Astrocyte (in vitro differentiated cells and primary cell): ENCODE results near the gene ANKMY2. TPM values are rescaled to one million over a fixed set of nuclear protein-coding genes. Genes with fewer than 3 reads are reported as not detected.
A peak's percentile ranks its signal among the peaks of the same experiment; 100 is the strongest.

Experiments
- DNase-seq: peaks from one replicate; pipeline ENCODE4 v3.0.0-alpha.2; 2010; ENCODE audit warnings: low read depth
- FAIRE-seq: peaks from 2 replicates; lab custom pipeline; 2011; peaks lifted over from hg19 to GRCh38; lab: Jason Lieb, UNC
- H2AFZ ChIP-seq: 2 replicates; pipeline ENCODE4 v1.6.0; 2012; ENCODE audit warnings: low read depth, low read length, inconsistent platforms
- H3K27ac ChIP-seq: 2 replicates; pipeline ENCODE4 v1.5.1; 2011; ENCODE audit warnings: low read depth, low read length, inconsistent platforms
- H3K27me3 ChIP-seq: 2 replicates; pipeline ENCODE4 v1.6.0; 2011; ENCODE audit warnings: low read length, inconsistent platforms; ENCODE audit not compliant: insufficient read depth
- H3K36me3 ChIP-seq: 2 replicates; pipeline ENCODE4 v1.5.1; 2011; ENCODE audit warnings: low read length, inconsistent platforms; ENCODE audit not compliant: insufficient read depth
- H3K4me1 ChIP-seq: 2 replicates; pipeline ENCODE4 v1.5.1; 2011; ENCODE audit warnings: low read length, inconsistent platforms; ENCODE audit not compliant: insufficient read depth
- H3K4me2 ChIP-seq: 2 replicates; pipeline ENCODE4 v1.6.0; 2012; ENCODE audit warnings: low read length, inconsistent platforms
- H3K4me3 ChIP-seq: 2 replicates; pipeline ENCODE4 v1.5.1; 2011; ENCODE audit warnings: low read depth, mild to moderate bottlenecking, low read length, inconsistent platforms; ENCODE audit not compliant: insufficient read depth
- H3K79me2 ChIP-seq: 2 replicates; pipeline ENCODE4 v1.6.0; 2012; ENCODE audit warnings: mild to moderate bottlenecking, low read length, inconsistent platforms; ENCODE audit not compliant: insufficient read depth
- H3K9ac ChIP-seq: 2 replicates; pipeline ENCODE4 v1.6.0; 2012; ENCODE audit warnings: mild to moderate bottlenecking, low read length, inconsistent platforms
- H3K9me3 ChIP-seq: 2 replicates; pipeline ENCODE4 v1.5.1; 2012; ENCODE audit warnings: low read depth, mild to moderate bottlenecking, low read length, inconsistent platforms; ENCODE audit not compliant: insufficient read depth
- H4K20me1 ChIP-seq: 2 replicates; pipeline ENCODE4 v1.6.0; 2012; ENCODE audit warnings: low read length, inconsistent platforms; ENCODE audit not compliant: insufficient read depth
- H3K27ac Mint-ChIP-seq: one replicate; pipeline ENCODE4 v1.8.0; 2021; ENCODE audit warnings: mild to moderate bottlenecking, mixed read lengths; ENCODE audit not compliant: unreplicated experiment
- H3K27me3 Mint-ChIP-seq: one replicate; pipeline ENCODE4 v1.8.0; 2021; ENCODE audit warnings: low read depth, mixed read lengths; ENCODE audit not compliant: unreplicated experiment
- H3K36me3 Mint-ChIP-seq: one replicate; pipeline ENCODE4 v1.8.0; 2021; ENCODE audit warnings: low read depth, mixed read lengths; ENCODE audit not compliant: unreplicated experiment
- H3K4me1 Mint-ChIP-seq: one replicate; pipeline ENCODE4 v1.8.0; 2021; ENCODE audit warnings: low read depth, mixed read lengths; ENCODE audit not compliant: unreplicated experiment
- H3K4me3 Mint-ChIP-seq: one replicate; pipeline ENCODE4 v1.8.0; 2021; ENCODE audit warnings: mild to moderate bottlenecking, moderate library complexity, mixed read lengths; ENCODE audit not compliant: unreplicated experiment
- H3K9me3 Mint-ChIP-seq: one replicate; pipeline ENCODE4 v1.8.0; 2021; ENCODE audit warnings: mild to moderate bottlenecking, mixed read lengths; ENCODE audit not compliant: unreplicated experiment
- EZH2 ChIP-seq: IDR thresholded peaks from 2 replicates; pipeline ENCODE4 v1.6.1; 2012; ENCODE audit warnings: mild to moderate bottlenecking, low read length, inconsistent platforms; ENCODE audit not compliant: insufficient read depth
- total RNA-seq: library from RNA; stranded (reverse); gene quantifications from 2 replicates; pipeline ENCODE4 v1.2.1, GENCODE V29; 2021
- TF ChIP-seq, protein P1 (sequence below): IDR thresholded peaks from 2 replicates; pipeline ENCODE4 v1.5.1; 2011; ENCODE audit warnings: low read depth, mild to moderate bottlenecking, inconsistent platforms, low read length, moderate library complexity; ENCODE audit not compliant: insufficient read depth

Gene ANKMY2
- total RNA-seq, 1 donor from 2014 or later: 21.9 TPM

DNA sequence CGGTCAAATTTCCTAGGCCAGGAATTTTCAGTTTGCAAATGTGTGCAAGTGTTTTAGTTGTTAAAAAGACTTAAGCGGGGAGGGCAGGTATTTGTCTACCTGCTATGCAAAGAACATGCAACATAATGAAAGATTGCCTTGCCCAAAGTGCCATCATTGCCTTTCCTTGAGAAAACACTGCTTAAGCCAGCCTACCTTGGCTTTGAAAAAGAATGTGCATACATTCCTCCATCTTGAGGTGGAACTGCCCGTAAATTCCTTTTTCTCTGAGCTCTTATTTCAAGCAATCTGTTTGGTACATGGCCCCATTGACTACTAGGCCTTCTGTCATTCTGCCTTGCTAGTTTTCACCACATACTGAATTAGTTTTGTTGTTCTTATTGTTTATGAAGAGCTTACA, 29.7 kb upstream of the ANKMY2 start:
- Histone ChIP-seq H3K79me2 (peaks cover 40% of the 10 kb centered on the region), H3K36me3 (peaks cover 24% of the 10 kb centered on the region)
- H3K27me3 Mint-ChIP-seq: no peaks in the 10 kb centered on the region

DNA sequence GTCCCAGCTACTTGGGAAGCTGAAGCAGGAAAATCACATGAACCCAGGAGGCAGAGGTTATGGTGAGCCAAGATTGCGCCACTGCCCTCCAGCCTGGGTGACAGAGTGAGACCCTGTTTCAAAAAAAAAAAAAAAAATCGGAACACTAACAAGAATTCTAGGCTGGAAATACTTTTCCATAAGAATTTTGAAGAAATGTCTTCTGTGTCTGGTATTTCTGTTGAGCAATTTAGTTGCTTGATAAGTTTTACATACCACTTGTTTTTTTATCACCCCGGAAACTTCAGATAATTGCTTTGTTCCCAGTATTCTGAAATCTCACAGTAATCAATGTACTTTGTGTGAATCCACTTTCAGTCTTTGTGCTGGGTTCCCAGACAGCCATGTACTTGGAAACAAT, 26.3 kb upstream of the ANKMY2 start:
- FAIRE-seq (no peak), DNase-seq (no peak)
- no peaks in the 10 kb centered on the region for H3K9me3 Mint-ChIP-seq
- TF ChIP-seq, protein P1, sequence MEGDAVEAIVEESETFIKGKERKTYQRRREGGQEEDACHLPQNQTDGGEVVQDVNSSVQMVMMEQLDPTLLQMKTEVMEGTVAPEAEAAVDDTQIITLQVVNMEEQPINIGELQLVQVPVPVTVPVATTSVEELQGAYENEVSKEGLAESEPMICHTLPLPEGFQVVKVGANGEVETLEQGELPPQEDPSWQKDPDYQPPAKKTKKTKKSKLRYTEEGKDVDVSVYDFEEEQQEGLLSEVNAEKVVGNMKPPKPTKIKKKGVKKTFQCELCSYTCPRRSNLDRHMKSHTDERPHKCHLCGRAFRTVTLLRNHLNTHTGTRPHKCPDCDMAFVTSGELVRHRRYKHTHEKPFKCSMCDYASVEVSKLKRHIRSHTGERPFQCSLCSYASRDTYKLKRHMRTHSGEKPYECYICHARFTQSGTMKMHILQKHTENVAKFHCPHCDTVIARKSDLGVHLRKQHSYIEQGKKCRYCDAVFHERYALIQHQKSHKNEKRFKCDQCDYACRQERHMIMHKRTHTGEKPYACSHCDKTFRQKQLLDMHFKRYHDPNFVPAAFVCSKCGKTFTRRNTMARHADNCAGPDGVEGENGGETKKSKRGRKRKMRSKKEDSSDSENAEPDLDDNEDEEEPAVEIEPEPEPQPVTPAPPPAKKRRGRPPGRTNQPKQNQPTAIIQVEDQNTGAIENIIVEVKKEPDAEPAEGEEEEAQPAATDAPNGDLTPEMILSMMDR: no peak
- TF ChIP-seq EZH2: no peak
- Histone ChIP-seq H3K27me3 (no peaks in the 10 kb centered on the region), H3K4me3 (no peak overlapping the region), H3K36me3 (peaks cover 17% of the 10 kb centered on the region), H3K9ac (no peak overlapping the region), H2AFZ (no peak overlapping the region), H3K27ac (no peak overlapping the region), H3K79me2 (peaks cover 50% of the 10 kb centered on the region), H3K9me3 (no peaks in the 10 kb centered on the region), H4K20me1 (peaks cover 3% of the 10 kb centered on the region), H3K4me1 (peaks cover 30% of the 10 kb centered on the region), H3K4me2 (no peak overlapping the region)
- H3K36me3 Mint-ChIP-seq: peaks cover 11% of the 10 kb centered on the region
- no peak overlapping the region for H3K27ac Mint-ChIP-seq
- H3K27me3 Mint-ChIP-seq: no peaks in the 10 kb centered on the region
- H3K4me1 Mint-ChIP-seq: peaks cover 32% of the 10 kb centered on the region
- H3K4me3 Mint-ChIP-seq: no peak overlapping the region

More for the DNA sequence above, 29.7 kb upstream of the ANKMY2 start:
- Mint-ChIP-seq H3K9me3 (no peaks in the 10 kb centered on the region), H3K4me3 (no peak overlapping the region), H3K27ac (no peak overlapping the region), H3K4me1 (peaks cover 10% of the 10 kb centered on the region), H3K36me3 (peaks cover 20% of the 10 kb centered on the region)
- FAIRE-seq (no peak), DNase-seq (no peak)
- no peak overlapping the region for H3K27ac ChIP-seq
- H3K27me3 ChIP-seq: no peaks in the 10 kb centered on the region
- TF ChIP-seq EZH2: no peak
- TF ChIP-seq, protein P1: no peak
- H2AFZ ChIP-seq: no peak overlapping the region
- H3K4me1 ChIP-seq: peaks cover 3% of the 10 kb centered on the region
- no peak overlapping the region for H3K4me2 ChIP-seq
- no peaks in the 10 kb centered on the region for H3K9me3 ChIP-seq
- no peak overlapping the region for H3K9ac ChIP-seq
- no peak overlapping the region for H3K4me3 ChIP-seq
- peaks cover 3% of the 10 kb centered on the region for H4K20me1 ChIP-seq

DNA sequence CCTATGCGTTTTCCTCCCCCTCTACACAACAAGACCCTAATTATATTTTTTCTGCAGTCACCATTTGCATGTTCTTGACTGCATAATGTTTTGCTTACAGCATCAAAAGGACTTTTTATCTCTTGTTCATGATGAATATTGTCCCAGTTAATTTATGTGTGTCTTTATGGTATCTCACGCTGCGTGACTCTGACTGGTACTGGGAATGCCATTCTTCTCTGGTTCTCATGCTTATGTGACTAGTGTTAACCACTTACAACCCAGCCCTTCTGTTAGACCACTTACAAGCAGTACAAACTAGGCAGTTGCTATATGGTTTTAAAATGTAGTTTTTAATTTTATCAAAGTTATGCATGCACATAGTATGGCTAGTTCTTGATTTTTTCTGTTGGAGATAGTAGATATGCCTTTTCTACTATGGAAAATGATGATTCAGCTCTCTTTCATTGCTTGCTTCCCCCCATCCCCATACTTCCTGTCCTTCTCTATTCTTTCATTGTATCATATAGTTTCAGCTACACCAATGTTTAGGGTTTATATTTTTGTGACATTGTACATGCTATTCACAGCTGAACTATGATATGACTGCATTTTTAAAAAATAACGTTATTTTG, 25.3 kb upstream of the ANKMY2 start:
- no peak overlapping the region for H3K4me3 Mint-ChIP-seq

More for the DNA sequence above, 25.3 kb upstream of the ANKMY2 start:
- H2AFZ ChIP-seq: no peak overlapping the region
- peaks cover 32% of the 10 kb centered on the region for H3K4me1 Mint-ChIP-seq
- H3K27ac Mint-ChIP-seq: no peak overlapping the region
- H3K79me2 ChIP-seq: peaks cover 47% of the 10 kb centered on the region
- peaks cover 8% of the 10 kb centered on the region for H3K36me3 Mint-ChIP-seq
- H3K9ac ChIP-seq: no peak overlapping the region
- H3K4me2 ChIP-seq: no peak overlapping the region
- peaks cover 3% of the 10 kb centered on the region for H4K20me1 ChIP-seq
- H3K4me1 ChIP-seq: peaks cover 30% of the 10 kb centered on the region
- TF ChIP-seq, protein P1: no peak
- no peak for TF ChIP-seq EZH2
- DNase-seq: no peak
- peak overlapping the region; percentile 71 for H3K27ac ChIP-seq
- peaks cover 18% of the 10 kb centered on the region for H3K36me3 ChIP-seq
- H3K9me3 ChIP-seq: no peaks in the 10 kb centered on the region
- no peak for FAIRE-seq
- no peaks in the 10 kb centered on the region for H3K27me3 Mint-ChIP-seq
- no peaks in the 10 kb centered on the region for H3K9me3 Mint-ChIP-seq
- no peaks in the 10 kb centered on the region for H3K27me3 ChIP-seq
- no peak overlapping the region for H3K4me3 ChIP-seq
